H1 (cell line): ENCODE data around the gene HOXB7.

ENCODE experiments used
- CTCF ChIP-seq, 3 experiments: IDR thresholded peaks; 1 replicate in 2 of 3; 2 replicates in 1 of 3; pipeline versions ENCODE4 v1.5.1 to v1.6.1; 2011; ENCODE audit warnings: low read length in 3 of 3, mild to moderate bottlenecking in 3 of 3, inconsistent platforms in 2 of 3, low read depth in 1 of 3, moderate library complexity in 1 of 3; ENCODE audit not compliant: insufficient read depth in 1 of 3; ENCODE audit errors: control extremely low read depth in 1 of 3
- EP300 ChIP-seq, 2 experiments: IDR thresholded peaks; 1 replicate in 1 of 2; 2 replicates in 1 of 2; pipeline ENCODE4 v1.6.1; 2011 to 2012; ENCODE audit warnings: low read depth in 2 of 2, low read length in 2 of 2, mild to moderate bottlenecking in 2 of 2, borderline replicate concordance in 1 of 2, inconsistent platforms in 1 of 2, moderate library complexity in 1 of 2
- KDM1A ChIP-seq: fragments of 200-600, 300-600 bp; sonication (generic); IDR thresholded peaks from 2 replicates; pipeline ENCODE4 v1.7.1; 2016; ENCODE audit warnings: mild to moderate bottlenecking, low read length, borderline replicate concordance
- POLR2A ChIP-seq, 2 experiments: IDR thresholded peaks; 1 replicate in 1 of 2; 2 replicates in 1 of 2; pipeline ENCODE4 v1.6.1; 2011; ENCODE audit warnings: low read depth in 2 of 2, low read length in 2 of 2, mild to moderate bottlenecking in 2 of 2; ENCODE audit errors: control extremely low read depth in 1 of 2
- POLR2AphosphoS5 ChIP-seq: IDR thresholded peaks from 2 replicates; pipeline ENCODE4 v1.6.1; 2011; ENCODE audit warnings: low read depth, low read length
- RAD21 ChIP-seq, 2 experiments: IDR thresholded peaks in 1 of 2; conservative IDR thresholded peaks in 1 of 2; 2 replicates each; pipeline ENCODE4 v1.6.1; 2011; ENCODE audit warnings: low read depth in 2 of 2, low read length in 2 of 2, improper control_type of control experiment in 1 of 2, inconsistent platforms in 1 of 2, mild to moderate bottlenecking in 1 of 2, moderate library complexity in 1 of 2
- RFX5 ChIP-seq: IDR thresholded peaks from 2 replicates; pipeline ENCODE4 v1.6.1; 2011; ENCODE audit warnings: low read depth, low read length, improper control_type of control experiment, borderline replicate concordance

- no peak for TF ChIP-seq KDM1A
- no peak for TF ChIP-seq CTCF (IDR thresholded peaks at IDR 0.05; ENCODE audit: control extremely low read depth in 1 of 3, insufficient read depth in 1 of 3, low read depth in 1 of 3, low read length in 3 of 3)
- no peak for TF ChIP-seq RFX5
- no peak for TF ChIP-seq POLR2AphosphoS5
- no peak for TF ChIP-seq POLR2A (IDR thresholded peaks at IDR 0.05; ENCODE audit: control extremely low read depth in 1 of 2, low read depth in 2 of 2, low read length in 2 of 2)
- TF ChIP-seq EP300 (IDR thresholded peaks at IDR 0.05; ENCODE audit: borderline replicate concordance in 1 of 2, low read depth in 2 of 2, low read length in 2 of 2), result no peak
- TF ChIP-seq RAD21 (IDR thresholded peaks at IDR 0.05 in 1 of 2, conservative IDR thresholded peaks at IDR 0.05 in 1 of 2; ENCODE audit: low read depth in 2 of 2, low read length in 2 of 2), result no peak
Observed at GRCh38 chr17:48571024-48571818, 39.6 kb downstream of the HOXB7 start.
